ENCODE results near the gene RAB11FIP5.

Gene RAB11FIP5

DNA sequence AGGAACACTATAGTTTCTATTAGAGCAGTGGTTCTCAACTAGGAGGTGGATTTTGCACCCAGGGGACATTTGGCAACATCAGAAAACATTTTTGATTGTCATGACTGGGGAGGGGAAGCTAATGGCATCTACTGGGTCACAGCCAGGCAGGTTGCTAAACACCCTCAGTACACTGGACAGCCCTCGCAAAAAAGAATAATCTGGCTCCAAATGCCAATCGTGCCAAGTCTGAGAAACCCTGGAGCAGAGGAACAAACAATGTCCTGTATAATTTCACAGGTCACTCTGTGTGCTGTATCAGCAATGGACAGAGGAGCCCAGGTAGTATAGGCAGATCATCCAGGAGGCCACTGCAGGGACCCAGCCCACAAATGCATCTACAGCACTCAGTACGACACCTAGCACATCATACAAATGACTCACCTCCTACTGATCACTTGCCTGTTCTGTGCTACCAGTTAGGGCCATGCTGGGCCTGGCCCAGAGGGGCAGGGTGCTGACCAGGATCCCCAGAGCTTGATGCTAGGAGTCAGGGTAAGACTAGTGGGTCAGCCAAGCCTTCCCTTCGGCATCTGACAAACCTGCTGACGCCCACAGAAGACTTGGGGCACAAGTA, 78.9 kb downstream of the RAB11FIP5 start:
- TF ChIP-seq POLR2AphosphoS5 (IDR thresholded peaks at IDR 0.05; ENCODE audit: low read depth, low read length) (no peak), FOXP2 (optimal IDR thresholded peaks at IDR 0.05; ENCODE audit: borderline replicate concordance, extremely low read depth, extremely low read length, insufficient read depth) (no peak), SIN3A (IDR thresholded peaks at IDR 0.05; ENCODE audit: borderline replicate concordance, insufficient read depth, low read length) (no peak), TAF1 (IDR thresholded peaks at IDR 0.05; ENCODE audit: borderline replicate concordance, insufficient read depth, low read length) (no peak)
- TF ChIP-seq, protein P1, sequence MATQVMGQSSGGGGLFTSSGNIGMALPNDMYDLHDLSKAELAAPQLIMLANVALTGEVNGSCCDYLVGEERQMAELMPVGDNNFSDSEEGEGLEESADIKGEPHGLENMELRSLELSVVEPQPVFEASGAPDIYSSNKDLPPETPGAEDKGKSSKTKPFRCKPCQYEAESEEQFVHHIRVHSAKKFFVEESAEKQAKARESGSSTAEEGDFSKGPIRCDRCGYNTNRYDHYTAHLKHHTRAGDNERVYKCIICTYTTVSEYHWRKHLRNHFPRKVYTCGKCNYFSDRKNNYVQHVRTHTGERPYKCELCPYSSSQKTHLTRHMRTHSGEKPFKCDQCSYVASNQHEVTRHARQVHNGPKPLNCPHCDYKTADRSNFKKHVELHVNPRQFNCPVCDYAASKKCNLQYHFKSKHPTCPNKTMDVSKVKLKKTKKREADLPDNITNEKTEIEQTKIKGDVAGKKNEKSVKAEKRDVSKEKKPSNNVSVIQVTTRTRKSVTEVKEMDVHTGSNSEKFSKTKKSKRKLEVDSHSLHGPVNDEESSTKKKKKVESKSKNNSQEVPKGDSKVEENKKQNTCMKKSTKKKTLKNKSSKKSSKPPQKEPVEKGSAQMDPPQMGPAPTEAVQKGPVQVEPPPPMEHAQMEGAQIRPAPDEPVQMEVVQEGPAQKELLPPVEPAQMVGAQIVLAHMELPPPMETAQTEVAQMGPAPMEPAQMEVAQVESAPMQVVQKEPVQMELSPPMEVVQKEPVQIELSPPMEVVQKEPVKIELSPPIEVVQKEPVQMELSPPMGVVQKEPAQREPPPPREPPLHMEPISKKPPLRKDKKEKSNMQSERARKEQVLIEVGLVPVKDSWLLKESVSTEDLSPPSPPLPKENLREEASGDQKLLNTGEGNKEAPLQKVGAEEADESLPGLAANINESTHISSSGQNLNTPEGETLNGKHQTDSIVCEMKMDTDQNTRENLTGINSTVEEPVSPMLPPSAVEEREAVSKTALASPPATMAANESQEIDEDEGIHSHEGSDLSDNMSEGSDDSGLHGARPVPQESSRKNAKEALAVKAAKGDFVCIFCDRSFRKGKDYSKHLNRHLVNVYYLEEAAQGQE (IDR thresholded peaks at IDR 0.05; ENCODE audit: insufficient read depth in 1 of 2, low read depth in 2 of 2, low read length in 2 of 2), result no peak

DNA sequence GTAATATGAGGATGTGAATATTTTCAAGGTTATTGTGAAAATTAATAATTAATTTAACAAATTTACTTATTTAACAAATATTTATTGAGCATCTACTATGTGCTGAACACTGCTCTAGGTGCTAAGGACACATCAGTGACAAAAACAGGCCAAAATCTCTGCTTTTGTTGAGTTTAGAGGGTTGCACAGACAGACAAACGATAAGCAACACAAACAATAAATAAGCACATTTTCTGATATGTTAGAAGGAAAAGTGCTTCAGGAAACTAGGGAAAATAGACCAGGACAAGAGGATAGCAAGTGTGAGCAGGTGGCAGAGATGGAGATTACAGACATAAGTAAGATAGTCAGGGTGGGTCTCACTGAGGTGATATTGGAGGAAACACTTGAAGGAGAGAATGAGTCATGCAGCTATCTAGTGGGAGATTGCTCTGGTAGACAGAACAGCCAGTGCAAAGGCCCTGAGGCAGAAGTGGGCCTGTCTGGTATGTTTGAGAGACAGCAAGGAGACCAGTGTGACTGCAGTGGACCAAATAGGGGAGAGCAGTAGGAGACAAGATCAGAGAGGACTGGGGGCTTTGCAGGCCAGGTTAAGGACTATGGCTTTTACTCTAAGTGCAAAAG, 79.5 kb downstream of the RAB11FIP5 start:
- TF ChIP-seq FOXP2 (optimal IDR thresholded peaks at IDR 0.05; ENCODE audit: borderline replicate concordance, extremely low read depth, extremely low read length, insufficient read depth) (no peak), TAF1 (IDR thresholded peaks at IDR 0.05; ENCODE audit: borderline replicate concordance, insufficient read depth, low read length) (no peak), POLR2AphosphoS5 (IDR thresholded peaks at IDR 0.05; ENCODE audit: low read depth, low read length) (no peak), SIN3A (IDR thresholded peaks at IDR 0.05; ENCODE audit: borderline replicate concordance, insufficient read depth, low read length) (no peak)
- TF ChIP-seq, protein P1 (IDR thresholded peaks at IDR 0.05; ENCODE audit: insufficient read depth in 1 of 2, low read depth in 2 of 2, low read length in 2 of 2), result no peak

DNA sequence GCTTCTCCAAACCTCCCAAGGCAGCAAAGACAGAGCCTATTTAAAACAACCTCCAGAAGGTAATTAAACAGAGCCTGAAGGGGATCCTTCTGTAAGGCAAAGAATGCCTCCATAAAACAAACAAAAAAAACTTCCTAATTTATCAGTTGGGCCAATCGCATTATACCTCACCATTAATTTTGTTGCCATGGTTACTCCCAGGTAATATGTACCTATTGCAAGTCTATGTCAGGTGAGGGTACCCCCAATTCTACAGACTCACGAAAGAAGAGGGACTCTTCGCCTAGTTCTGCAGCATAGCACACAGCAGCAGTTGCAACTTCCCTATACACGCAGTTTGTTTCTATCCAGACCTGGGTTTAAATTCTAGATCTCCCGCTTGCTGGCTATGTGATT, 80.0 kb downstream of the RAB11FIP5 start:
- TF ChIP-seq TAF1 (IDR thresholded peaks at IDR 0.05; ENCODE audit: borderline replicate concordance, insufficient read depth, low read length) (no peak), POLR2AphosphoS5 (IDR thresholded peaks at IDR 0.05; ENCODE audit: low read depth, low read length) (no peak), SIN3A (IDR thresholded peaks at IDR 0.05; ENCODE audit: borderline replicate concordance, insufficient read depth, low read length) (no peak), FOXP2 (optimal IDR thresholded peaks at IDR 0.05; ENCODE audit: borderline replicate concordance, extremely low read depth, extremely low read length, insufficient read depth) (no peak)
- TF ChIP-seq, protein P1 (IDR thresholded peaks at IDR 0.05; ENCODE audit: insufficient read depth in 1 of 2, low read depth in 2 of 2, low read length in 2 of 2), result no peak

DNA sequence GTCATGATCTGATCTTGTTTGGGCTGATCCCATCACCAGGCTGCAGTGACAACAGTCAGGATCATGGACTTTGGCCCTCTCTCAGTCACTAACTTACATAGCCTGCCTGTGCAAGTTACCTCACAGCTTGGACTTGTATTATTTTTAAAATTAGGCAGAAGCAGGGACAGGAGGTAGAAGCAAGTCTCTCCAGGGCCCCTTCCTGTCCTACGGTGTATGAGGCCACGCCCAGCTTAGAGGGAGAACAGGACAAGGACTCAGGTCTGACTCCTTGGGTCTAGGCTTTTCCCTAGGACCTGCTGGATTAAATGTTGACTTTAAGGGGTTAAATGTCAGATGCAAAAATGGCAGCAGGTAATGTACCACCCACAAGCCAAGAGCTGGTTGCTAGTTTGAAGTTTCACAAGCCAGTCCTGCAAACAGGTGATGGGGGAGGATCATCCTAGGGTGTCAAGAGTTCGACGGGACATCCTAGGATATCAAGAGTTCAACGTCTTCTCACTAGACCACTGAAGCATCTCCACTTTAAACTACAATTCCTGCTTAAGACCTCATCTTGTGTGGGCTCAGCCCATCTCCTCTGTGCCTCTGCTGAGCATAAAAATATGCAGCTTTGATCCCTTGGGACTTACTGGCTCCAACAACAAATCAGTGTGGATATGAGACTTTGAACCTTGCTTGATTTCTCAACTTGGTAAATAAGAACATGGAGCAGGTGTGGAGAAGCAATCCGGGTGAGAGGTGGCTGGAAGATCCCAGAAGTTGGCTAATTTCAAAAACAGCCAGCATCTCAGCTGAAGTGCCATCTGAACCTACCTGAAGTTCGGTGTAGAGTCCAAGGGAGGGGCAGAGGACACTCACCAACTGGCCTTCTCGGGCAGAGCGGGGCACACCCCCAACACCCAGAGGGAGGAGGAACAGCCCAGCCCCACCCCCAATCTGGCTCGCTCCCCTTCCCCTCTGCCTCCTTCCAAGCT, 80.7 kb downstream of the RAB11FIP5 start:
- no peak for TF ChIP-seq POLR2AphosphoS5 (IDR thresholded peaks at IDR 0.05; ENCODE audit: low read depth, low read length)
- no peak for TF ChIP-seq SIN3A (IDR thresholded peaks at IDR 0.05; ENCODE audit: borderline replicate concordance, insufficient read depth, low read length)
- TF ChIP-seq, protein P1 (IDR thresholded peaks at IDR 0.05; ENCODE audit: insufficient read depth in 1 of 2, low read depth in 2 of 2, low read length in 2 of 2), result no peak
- no peak for TF ChIP-seq TAF1 (IDR thresholded peaks at IDR 0.05; ENCODE audit: borderline replicate concordance, insufficient read depth, low read length)
- no peak for TF ChIP-seq FOXP2 (optimal IDR thresholded peaks at IDR 0.05; ENCODE audit: borderline replicate concordance, extremely low read depth, extremely low read length, insufficient read depth)
